Mucosa of stomach (tissue), 1 donor: ENCODE results near the gene CDKAL1.

Experiments
- H3K27me3 ChIP-seq: one replicate; pipeline ENCODE4 v1.7.0; 2013; ENCODE audit warnings: mild to moderate bottlenecking, low read length; ENCODE audit not compliant: control insufficient read depth, insufficient read depth
- H3K36me3 ChIP-seq: one replicate; pipeline ENCODE4 v1.7.0; 2013; ENCODE audit warnings: low read length; ENCODE audit not compliant: control insufficient read depth, insufficient read depth
- H3K4me1 ChIP-seq: one replicate; pipeline ENCODE4 v1.7.0; 2013; ENCODE audit warnings: mild to moderate bottlenecking, low read length; ENCODE audit not compliant: control insufficient read depth, insufficient read depth
- H3K4me3 ChIP-seq: one replicate; pipeline ENCODE4 v1.7.0; 2013; ENCODE audit warnings: low read length
- H3K9ac ChIP-seq: one replicate; pipeline ENCODE4 v1.7.0; 2013; ENCODE audit warnings: mild to moderate bottlenecking, low read length, moderate library complexity
- H3K9me3 ChIP-seq: one replicate; pipeline ENCODE4 v1.7.0; 2013; ENCODE audit warnings: mild to moderate bottlenecking, low read length, moderate library complexity; ENCODE audit not compliant: control insufficient read depth
- donor health status: Pancreatic carcinoma.

Gene CDKAL1

DNA sequence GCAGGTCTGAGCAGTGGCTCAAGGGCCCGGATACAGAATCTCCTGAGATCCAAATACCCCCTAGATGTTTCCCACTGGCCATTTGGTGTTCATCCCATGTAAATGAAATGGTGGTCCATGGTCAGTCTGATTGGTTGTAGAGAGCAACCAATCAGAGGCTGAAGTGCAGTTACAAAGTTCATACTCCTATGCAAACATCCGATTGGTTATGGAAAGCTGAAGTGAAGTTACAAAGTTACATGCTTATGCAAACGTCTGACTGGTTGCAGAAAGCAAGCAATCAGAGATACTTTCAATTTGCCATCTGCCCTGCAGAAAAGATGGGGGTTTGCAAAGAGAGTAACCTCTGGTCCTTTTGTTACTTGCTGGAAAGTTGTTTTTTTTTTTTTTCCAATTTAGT lies 313.6 kb downstream of the CDKAL1 start:
- no peaks in the 10 kb centered on the region for H3K36me3 ChIP-seq
- H3K27me3 ChIP-seq: no peaks in the 10 kb centered on the region
- no peak overlapping the region for H3K4me3 ChIP-seq
- H3K9me3 ChIP-seq: no peaks in the 10 kb centered on the region
- H3K9ac ChIP-seq: no peak overlapping the region
- H3K4me1 ChIP-seq: peaks cover 3% of the 10 kb centered on the region

DNA sequence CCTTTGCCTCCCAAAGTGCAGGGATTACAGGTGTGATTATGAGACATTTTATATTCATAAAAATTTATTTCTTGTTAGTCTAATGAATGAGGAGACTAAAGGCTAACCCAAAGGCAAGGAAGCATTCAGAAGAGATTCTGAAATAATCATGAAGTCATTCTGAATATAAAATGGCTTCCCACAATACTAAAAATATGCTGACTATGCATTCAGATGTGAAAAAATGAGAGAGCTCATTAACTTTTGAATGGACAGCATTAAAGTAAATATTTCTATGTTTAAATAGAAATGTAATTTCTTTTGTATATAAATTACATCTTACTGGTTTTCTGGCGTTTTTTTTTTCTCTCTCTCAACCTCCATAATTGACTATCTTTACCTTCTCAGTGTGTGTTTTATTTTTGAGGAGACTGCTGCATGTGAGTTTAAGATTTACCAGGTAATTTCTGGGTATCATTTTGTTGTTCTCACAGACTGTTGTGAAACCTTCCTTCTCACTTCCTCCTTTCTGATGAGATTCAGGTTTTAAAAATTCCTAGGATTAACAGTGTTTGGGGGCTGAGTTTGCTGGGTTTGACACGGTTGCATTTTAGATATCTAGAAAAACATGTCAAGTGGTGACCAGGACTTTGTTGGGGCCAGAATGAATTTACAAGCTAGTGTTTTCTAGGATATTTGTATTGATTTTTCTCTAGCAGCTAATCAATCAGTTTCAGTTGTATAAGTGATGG lies 316.6 kb downstream of the CDKAL1 start:
- H3K9ac ChIP-seq: no peak overlapping the region
- no peaks in the 10 kb centered on the region for H3K36me3 ChIP-seq
- H3K4me3 ChIP-seq: no peak overlapping the region
- H3K4me1 ChIP-seq: peaks cover 3% of the 10 kb centered on the region
- H3K9me3 ChIP-seq: no peaks in the 10 kb centered on the region
- no peaks in the 10 kb centered on the region for H3K27me3 ChIP-seq

DNA sequence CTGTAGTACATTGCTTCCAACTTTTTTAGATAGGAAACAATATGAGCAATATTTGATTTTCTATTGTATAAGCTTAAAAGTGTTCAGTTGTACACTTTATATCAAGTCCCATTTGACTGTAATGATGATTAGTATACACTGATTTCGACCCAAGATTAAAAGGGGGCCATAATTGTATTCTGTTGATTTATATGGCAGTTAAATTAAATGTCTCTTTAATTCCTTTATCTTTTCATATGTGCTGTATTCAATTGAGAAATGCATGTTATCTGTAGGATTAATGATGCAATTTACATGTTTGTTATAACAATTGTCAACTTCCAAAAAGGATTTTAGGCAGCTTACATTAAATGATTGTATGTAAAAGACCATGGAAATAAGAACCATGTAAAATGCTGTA lies 317.5 kb downstream of the CDKAL1 start:
- H3K36me3 ChIP-seq: no peaks in the 10 kb centered on the region
- no peaks in the 10 kb centered on the region for H3K9me3 ChIP-seq
- no peak overlapping the region for H3K9ac ChIP-seq
- H3K4me3 ChIP-seq: no peak overlapping the region
- no peaks in the 10 kb centered on the region for H3K27me3 ChIP-seq
- H3K4me1 ChIP-seq: peaks cover under 1% of the 10 kb centered on the region

DNA sequence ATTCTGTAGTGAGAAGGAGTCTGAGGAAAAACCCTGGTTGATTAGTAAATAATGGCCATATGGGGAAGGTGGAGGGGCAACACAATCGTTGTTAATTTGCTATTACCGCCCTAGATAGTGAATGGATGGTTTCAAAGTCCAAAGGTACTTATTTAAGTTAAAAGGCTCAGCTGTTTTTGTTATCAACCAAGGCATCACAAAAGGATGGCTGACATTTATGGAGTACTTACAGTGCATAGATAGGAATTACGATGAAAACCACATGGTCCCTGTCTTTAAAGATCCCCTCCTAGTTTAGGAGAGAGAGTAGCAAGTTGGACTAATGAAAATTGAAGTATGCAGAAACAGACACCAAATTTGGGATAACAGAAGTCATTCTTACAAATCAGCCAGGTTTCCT lies 319.6 kb downstream of the CDKAL1 start:
- H3K4me3 ChIP-seq: no peak overlapping the region
- no peak overlapping the region for H3K9ac ChIP-seq
- H3K9me3 ChIP-seq: no peaks in the 10 kb centered on the region
- H3K27me3 ChIP-seq: no peaks in the 10 kb centered on the region
- no peaks in the 10 kb centered on the region for H3K4me1 ChIP-seq
- no peaks in the 10 kb centered on the region for H3K36me3 ChIP-seq

DNA sequence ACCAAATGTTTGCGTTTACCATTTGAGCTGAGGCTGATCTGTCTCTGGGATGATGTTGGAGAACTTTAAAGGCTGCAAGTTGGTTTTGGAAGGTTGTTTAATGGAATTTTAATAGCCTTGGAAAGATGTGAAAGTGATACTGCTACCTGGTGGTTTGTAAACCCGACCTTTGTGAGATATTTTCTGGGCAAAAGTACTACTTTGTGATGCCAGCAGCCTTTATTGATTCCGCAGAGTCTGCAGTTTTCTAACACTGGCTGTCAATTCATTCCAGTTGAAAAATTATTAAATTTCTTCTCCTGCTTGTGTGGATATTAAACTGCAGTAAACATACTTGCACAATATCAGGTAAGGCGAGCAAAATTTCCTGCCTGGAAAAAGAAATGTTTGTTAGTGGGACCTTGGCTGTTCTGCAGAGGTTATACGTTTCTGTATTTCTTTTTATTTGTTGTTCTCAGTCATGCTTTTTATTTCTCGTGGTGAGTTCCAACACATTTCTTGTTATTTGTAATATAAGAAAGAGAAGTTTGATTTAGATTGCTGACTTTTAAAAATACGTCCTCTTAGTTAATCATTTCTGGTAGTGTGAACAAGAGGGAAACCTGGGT lies 322.5 kb downstream of the CDKAL1 start:
- H3K4me3 ChIP-seq: no peak overlapping the region
- no peaks in the 10 kb centered on the region for H3K36me3 ChIP-seq
- H3K27me3 ChIP-seq: no peaks in the 10 kb centered on the region
- H3K9me3 ChIP-seq: no peaks in the 10 kb centered on the region
- H3K9ac ChIP-seq: no peak overlapping the region
- H3K4me1 ChIP-seq: no peaks in the 10 kb centered on the region

DNA sequence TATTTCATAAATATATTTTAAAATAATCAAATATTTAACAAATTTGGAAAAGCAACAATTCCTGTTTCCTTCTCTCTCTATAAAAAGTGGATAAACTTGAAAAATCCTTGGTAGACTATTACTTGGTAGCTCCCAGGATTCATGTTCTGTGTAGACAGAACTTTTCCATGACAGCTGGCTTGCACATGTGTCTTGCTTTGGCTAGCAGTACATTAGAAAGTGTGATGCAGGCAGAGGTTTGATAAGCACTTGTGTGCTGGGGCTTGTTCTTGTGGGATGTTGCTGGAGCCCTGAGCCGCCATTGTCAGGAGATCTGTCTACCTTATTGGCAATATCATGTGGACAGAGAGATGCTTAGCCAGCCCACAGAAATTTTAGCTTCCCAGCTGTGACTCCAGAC lies 327.2 kb downstream of the CDKAL1 start:
- no peak overlapping the region for H3K9ac ChIP-seq
- H3K4me3 ChIP-seq: no peak overlapping the region

DNA sequence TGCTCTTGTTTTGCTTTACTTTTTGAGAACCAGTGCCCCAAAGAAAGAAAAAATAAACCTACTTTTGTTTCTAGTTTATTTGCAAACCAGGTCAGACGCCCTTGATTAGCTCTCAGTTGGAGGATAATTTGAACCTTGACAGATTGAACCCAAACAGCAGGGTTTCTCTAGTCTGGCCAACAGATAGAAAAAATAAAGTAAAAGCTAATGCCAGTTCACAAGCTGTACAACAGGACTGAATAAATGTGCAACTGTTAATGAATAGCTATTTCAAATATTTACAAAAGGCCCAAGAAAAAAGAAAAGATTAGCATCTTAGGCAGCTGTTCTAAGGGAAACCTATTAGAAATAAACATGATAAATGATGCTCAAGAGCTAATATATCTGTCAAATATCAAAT lies 331.8 kb downstream of the CDKAL1 start:
- H3K27me3 ChIP-seq: no peaks in the 10 kb centered on the region
- no peaks in the 10 kb centered on the region for H3K9me3 ChIP-seq
- no peak overlapping the region for H3K9ac ChIP-seq
- no peaks in the 10 kb centered on the region for H3K4me1 ChIP-seq
- H3K36me3 ChIP-seq: no peaks in the 10 kb centered on the region
- no peak overlapping the region for H3K4me3 ChIP-seq

More for the DNA sequence above, 327.2 kb downstream of the CDKAL1 start:
- H3K4me1 ChIP-seq: no peaks in the 10 kb centered on the region
- H3K36me3 ChIP-seq: no peaks in the 10 kb centered on the region
- H3K9me3 ChIP-seq: no peaks in the 10 kb centered on the region
- no peaks in the 10 kb centered on the region for H3K27me3 ChIP-seq

DNA sequence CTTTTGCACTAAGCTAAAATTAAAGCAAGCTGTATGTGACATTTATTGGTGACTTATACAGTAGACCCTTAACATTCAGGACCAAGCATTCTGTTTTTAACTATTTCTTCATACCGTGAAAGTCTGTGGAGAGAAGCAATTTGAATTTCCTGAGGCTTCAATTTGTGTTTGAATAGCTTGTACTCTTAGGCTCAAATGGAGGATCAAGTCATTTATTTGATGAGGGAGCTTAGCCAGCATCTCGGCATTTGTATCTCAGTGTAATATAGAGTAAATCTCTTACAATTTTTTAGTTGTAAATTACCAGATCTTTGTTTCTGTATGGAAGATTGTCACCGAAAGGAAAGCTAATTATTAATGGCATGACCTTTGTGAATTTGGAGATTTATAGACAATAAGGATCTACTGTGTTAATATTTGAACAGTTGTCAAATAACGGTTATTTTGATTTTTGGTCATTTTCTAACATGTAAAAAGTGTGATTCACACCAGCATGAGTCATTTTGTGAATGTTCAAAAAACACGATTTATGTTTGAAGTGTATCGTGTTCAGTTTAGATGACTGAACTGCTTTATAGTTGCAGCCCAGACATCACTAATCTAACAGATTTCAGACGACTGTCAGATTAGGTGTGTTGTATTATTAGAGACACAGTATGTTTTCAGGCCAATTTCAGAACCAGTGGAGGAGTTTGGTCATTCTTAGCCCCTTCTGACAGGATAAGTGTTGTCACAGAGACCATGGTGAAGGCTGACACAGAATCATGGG lies 332.9 kb downstream of the CDKAL1 start:
- no peaks in the 10 kb centered on the region for H3K27me3 ChIP-seq
- H3K9me3 ChIP-seq: no peaks in the 10 kb centered on the region
- no peak overlapping the region for H3K9ac ChIP-seq
- no peaks in the 10 kb centered on the region for H3K4me1 ChIP-seq
- H3K36me3 ChIP-seq: no peaks in the 10 kb centered on the region
- no peak overlapping the region for H3K4me3 ChIP-seq

DNA sequence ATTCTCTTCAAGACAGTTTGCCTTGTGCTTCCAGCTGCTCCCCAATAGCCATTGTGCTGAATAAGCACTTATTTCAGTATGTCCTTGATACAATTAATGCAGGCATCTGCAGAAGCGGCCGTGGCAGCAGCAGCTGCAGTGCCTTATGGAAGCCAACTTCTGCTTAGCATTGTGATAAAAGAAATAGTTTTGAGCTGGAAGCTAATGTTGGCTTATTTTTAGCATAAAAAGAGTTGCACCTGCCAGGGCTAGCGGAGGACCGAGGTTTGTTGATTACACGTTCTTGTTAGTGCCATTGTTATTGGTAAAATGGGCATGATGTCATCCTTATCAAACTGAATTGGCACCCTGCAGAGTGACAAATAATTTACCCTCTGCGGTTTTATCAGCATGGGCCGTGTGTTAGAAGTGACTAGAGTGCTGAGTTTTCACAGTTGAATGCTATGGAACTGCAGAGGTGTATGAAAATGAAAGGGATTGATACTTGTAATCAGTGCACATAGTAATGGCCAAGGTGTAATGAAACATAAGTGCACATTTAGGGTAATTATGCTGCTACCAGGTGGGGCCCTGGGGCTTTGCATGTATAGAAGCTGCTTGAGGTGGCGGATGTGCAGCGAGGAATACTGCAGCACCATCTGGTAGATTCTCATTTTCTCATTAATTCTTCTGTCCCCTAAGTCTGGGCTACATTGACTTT lies 334.3 kb downstream of the CDKAL1 start:
- Histone ChIP-seq H3K4me1 (no peaks in the 10 kb centered on the region), H3K27me3 (no peaks in the 10 kb centered on the region), H3K9me3 (no peaks in the 10 kb centered on the region), H3K4me3 (no peak overlapping the region), H3K36me3 (no peaks in the 10 kb centered on the region), H3K9ac (no peak overlapping the region)

DNA sequence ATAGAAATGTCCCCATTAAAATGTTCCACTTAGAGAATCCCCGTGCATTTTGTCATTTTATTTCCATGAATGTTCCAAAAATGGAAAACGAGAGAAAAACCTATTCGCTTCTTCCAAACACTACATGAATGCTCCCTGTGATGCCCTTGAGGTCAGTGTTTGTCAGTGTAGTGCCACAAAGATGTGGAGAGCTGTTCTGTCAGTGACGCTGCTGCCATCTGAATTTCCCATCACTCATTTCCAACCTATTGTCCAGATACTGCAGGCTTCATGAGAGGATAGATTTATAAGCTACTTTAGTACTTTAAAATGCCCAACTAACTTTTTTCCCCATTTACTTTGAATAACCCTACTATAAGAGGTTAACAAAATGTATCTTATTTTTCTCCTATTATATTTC lies 335.8 kb downstream of the CDKAL1 start:
- no peaks in the 10 kb centered on the region for H3K27me3 ChIP-seq
- no peak overlapping the region for H3K4me3 ChIP-seq
- H3K4me1 ChIP-seq: no peaks in the 10 kb centered on the region
- no peaks in the 10 kb centered on the region for H3K9me3 ChIP-seq
- no peak overlapping the region for H3K9ac ChIP-seq
- no peaks in the 10 kb centered on the region for H3K36me3 ChIP-seq

DNA sequence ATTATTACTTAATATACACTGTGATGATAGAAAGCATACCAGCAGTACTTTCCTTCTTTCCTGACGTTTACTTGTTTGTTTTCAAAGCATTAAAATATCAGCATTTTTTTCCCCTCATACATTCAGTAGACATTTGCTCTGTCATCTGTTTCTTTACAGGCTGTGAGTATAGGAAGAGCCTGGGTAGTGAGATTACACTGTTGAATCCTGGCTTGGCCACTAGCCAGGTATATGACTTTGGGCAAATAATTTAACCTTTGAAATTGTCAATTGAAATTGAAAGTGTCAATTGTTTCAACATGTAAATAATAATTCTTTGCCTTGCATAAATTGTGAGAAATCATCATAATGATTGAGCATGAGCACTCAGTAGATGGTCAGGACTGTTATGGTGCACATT lies 336.2 kb downstream of the CDKAL1 start:
- Histone ChIP-seq H3K9me3 (no peaks in the 10 kb centered on the region), H3K27me3 (no peaks in the 10 kb centered on the region), H3K9ac (no peak overlapping the region), H3K4me1 (no peaks in the 10 kb centered on the region), H3K4me3 (no peak overlapping the region), H3K36me3 (no peaks in the 10 kb centered on the region)
